Tibial artery (tissue), 4 donors: ENCODE results near the gene ATRX.

Experiments used
- DNase-seq, 2 donors: peaks; one replicate each; pipeline ENCODE4 v3.0.0-alpha.2; 2019
- H3K27ac ChIP-seq, 2 donors: fragments of 200-600 bp; sonication (generic) in 1 of 2; 1 replicate in 1 of 2; 2 replicates in 1 of 2; pipeline ENCODE4 v1.5.1; 2018 to 2019; ENCODE audit warnings: mild to moderate bottlenecking in 1 of 2
- H3K27me3 ChIP-seq, 2 donors: fragments of 200-600 bp; sonication (generic) in 1 of 2; one replicate each; pipeline versions ENCODE4 v1.5.1 to v1.6.0; 2016 to 2019
- H3K36me3 ChIP-seq, 3 donors: fragments of 200-600 bp; sonication (generic) in 2 of 3; one replicate each; pipeline ENCODE4 v1.5.1; 2016 to 2019; ENCODE audit warnings: mild to moderate bottlenecking in 2 of 3
- H3K4me1 ChIP-seq, 4 donors: fragments of 200-600 bp; sonication (generic) in 2 of 4; 1 replicate in 3 of 4; 2 replicates in 1 of 4; pipeline ENCODE4 v1.5.1; 2016 to 2019
- H3K4me3 ChIP-seq, 2 donors: fragments of 200-600 bp; sonication (generic) in 1 of 2; 1 replicate in 1 of 2; 2 replicates in 1 of 2; pipeline ENCODE4 v1.5.1; 2018 to 2019; ENCODE audit warnings: mild to moderate bottlenecking in 2 of 2
- H3K9me3 ChIP-seq, 3 donors: fragments of 200-600 bp; sonication (generic) in 1 of 3; one replicate each; pipeline ENCODE4 v1.5.1; 2016 to 2019
- CTCF ChIP-seq, 2 experiments: fragments of 200-600 bp in 1 of 2; fragments of 450-650 bp in 1 of 2; IDR thresholded peaks; one replicate each; pipeline ENCODE4 v1.5.1; 2017 to 2019; ENCODE audit warnings: antibody characterized with exemption in 2 of 2, mild to moderate bottlenecking in 1 of 2, moderate library complexity in 1 of 2
- intact Hi-C: fragments of 100-400 bp; cut with DNase I; formaldehyde crosslinking; loops from one replicate; pipeline ENCODE4 v1.15.0; 2023; ENCODE audit warnings: low total_unique reads

Gene ATRX

GRCh38 chrX:77597511-77597910, 188.5 kb downstream of the ATRX start:
- no peak overlapping the region for H3K4me3 ChIP-seq
- H3K9me3 ChIP-seq, result no peaks in the 10 kb centered on the region
- peaks cover 0 to under 1% (median 0%) of the 10 kb centered on the region in 3 donors for H3K36me3 ChIP-seq
- DNase-seq, result no peak
- H3K4me1 ChIP-seq, result no peaks in the 10 kb centered on the region
- H3K27ac ChIP-seq, result no peak overlapping the region
- no peaks in the 10 kb centered on the region for H3K27me3 ChIP-seq
- TF ChIP-seq CTCF (IDR thresholded peaks at IDR 0.05), result no peak
- intact Hi-C loops, result no loop called here

- TF ChIP-seq CTCF (IDR thresholded peaks at IDR 0.05), result peak in 1 of 2 experiments; percentile 42
- Histone ChIP-seq H3K27ac (no peak overlapping the region), H3K4me1 (no peaks in the 10 kb centered on the region), H3K27me3 (no peaks in the 10 kb centered on the region), H3K36me3 (peaks cover 0 to 5% (median 0%) of the 10 kb centered on the region in 3 donors), H3K4me3 (no peak overlapping the region), H3K9me3 (no peaks in the 10 kb centered on the region)
- intact Hi-C loops, result no loop called here
- DNase-seq, result no peak
Observed at GRCh38 chrX:77597090-77597489, 188.9 kb downstream of the ATRX start.

- H3K4me1 ChIP-seq, result no peaks in the 10 kb centered on the region
- no peak for DNase-seq
- no peak for TF ChIP-seq CTCF (IDR thresholded peaks at IDR 0.05)
- no peak overlapping the region for H3K4me3 ChIP-seq
- intact Hi-C loops, result no loop called here
- H3K36me3 ChIP-seq, result peaks cover 0 to 8% (median 0%) of the 10 kb centered on the region in 3 donors
- no peaks in the 10 kb centered on the region for H3K27me3 ChIP-seq
- no peaks in the 10 kb centered on the region for H3K9me3 ChIP-seq
- no peak overlapping the region for H3K27ac ChIP-seq
Observed at GRCh38 chrX:77595848-77596247, 190.2 kb downstream of the ATRX start.

GRCh38 chrX:77572322-77572721, 213.7 kb downstream of the ATRX start:
- H3K4me3 ChIP-seq, result no peak overlapping the region

GRCh38 chrX:77565278-77565677, 220.7 kb downstream of the ATRX start:
- no peak for DNase-seq
- no peaks in the 10 kb centered on the region for H3K27me3 ChIP-seq
- no peak overlapping the region for H3K4me3 ChIP-seq
- no peaks in the 10 kb centered on the region for H3K4me1 ChIP-seq
- H3K36me3 ChIP-seq, result peaks cover 0 to 5% (median 0%) of the 10 kb centered on the region in 3 donors
- intact Hi-C loops, result no loop called here
- no peak for TF ChIP-seq CTCF (IDR thresholded peaks at IDR 0.05)
- no peak overlapping the region for H3K27ac ChIP-seq
- peaks cover 0 to 3% (median 0%) of the 10 kb centered on the region in 3 donors for H3K9me3 ChIP-seq

More at GRCh38 chrX:77572322-77572721, 213.7 kb downstream of the ATRX start:
- intact Hi-C loops, result no loop called here
- no peaks in the 10 kb centered on the region for H3K4me1 ChIP-seq
- H3K27ac ChIP-seq, result no peak overlapping the region
- DNase-seq, result no peak
- H3K9me3 ChIP-seq, result no peaks in the 10 kb centered on the region
- H3K36me3 ChIP-seq, result no peaks in the 10 kb centered on the region
- no peaks in the 10 kb centered on the region for H3K27me3 ChIP-seq
- no peak for TF ChIP-seq CTCF (IDR thresholded peaks at IDR 0.05)

GRCh38 chrX:77564823-77565222, 221.2 kb downstream of the ATRX start:
- no peak overlapping the region for H3K27ac ChIP-seq
- TF ChIP-seq CTCF (IDR thresholded peaks at IDR 0.05), result no peak
- H3K4me3 ChIP-seq, result no peak overlapping the region
- intact Hi-C loops, result no loop called here
- H3K36me3 ChIP-seq, result peaks cover 0 to 5% (median 0%) of the 10 kb centered on the region in 3 donors
- H3K27me3 ChIP-seq, result no peaks in the 10 kb centered on the region
- peaks cover 0 to 3% (median 0%) of the 10 kb centered on the region in 3 donors for H3K9me3 ChIP-seq
- DNase-seq, result no peak
- H3K4me1 ChIP-seq, result no peaks in the 10 kb centered on the region
